Activated T-cell treated with anti-CD3 and anti-CD28 coated beads for 1 hour (primary cell): ENCODE measurements around the gene ZNF652.
A peak's percentile ranks its signal among the peaks of the same experiment; 100 is the strongest.
"Not testable (repeated sequence)": the region's sequence is repeated elsewhere in the genome, so short reads cannot be mapped to it uniquely, and the experiment has no call there.

Experiments
- DNase-seq: peaks from one replicate; pipeline ENCODE4 v3.0.0-alpha.2; 2020; ENCODE audit warnings: low read depth

ZNF652 gene

DNA sequence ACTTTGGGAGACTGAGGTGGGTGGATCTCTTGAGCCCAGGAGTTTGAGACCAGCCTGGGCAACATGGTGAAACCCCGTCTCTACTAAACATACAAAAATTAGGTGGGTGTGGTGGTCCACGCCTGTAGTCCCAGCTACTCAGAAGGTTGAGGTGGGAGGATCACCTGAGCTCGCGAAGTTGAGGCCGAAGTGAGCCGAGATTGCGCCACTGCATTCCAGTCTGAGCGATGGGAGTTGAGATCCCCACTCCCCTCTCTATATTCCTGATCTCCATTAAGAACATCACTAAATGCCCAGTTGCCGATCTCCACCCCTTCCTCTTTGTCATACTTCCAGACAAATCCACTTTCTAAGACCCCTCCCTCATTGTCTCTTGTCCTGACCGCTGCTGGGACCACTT is 24.3 kb upstream of the ZNF652 start:
- DNase-seq: no peak

DNA sequence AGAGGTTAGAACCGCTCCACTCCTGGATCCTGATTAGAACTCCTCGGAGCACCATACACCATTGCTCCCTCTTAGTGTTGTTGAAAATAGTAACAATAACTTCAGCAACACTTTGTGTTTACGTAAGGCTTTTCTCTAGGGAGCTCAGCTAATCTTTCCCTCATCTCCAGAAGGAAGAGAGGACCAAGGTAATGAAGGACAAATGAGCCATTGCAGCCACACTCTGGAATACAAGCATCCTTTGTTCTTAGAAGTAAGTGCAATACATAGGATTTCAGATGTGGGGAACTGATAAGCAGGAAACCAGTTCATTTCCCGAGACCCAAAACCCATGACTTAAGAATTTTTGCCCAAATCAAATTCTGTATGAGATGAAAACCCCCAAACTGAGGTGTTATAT is 22.9 kb upstream of the ZNF652 start:
- DNase-seq: no peak

DNA sequence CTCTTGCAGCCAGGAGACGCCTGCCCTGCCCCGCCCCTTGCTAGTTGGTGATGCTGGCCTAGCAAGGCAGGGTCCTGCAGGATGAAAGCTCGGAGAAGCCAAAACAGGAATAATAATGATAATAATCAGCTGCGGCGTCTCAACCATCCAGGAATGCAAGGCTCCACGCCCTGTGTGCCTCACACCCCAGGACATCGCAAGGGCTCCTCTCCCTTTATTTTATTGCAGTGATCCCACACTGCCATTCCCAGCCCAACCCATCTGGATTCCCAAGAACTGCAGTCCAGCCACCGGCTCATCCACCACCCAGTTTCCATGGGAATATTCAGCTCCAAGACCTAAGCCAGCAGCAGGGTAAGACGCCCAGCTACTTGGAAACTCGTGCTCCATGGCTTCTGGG is 21.0 kb upstream of the ZNF652 start:
- DNase-seq: no peak

DNA sequence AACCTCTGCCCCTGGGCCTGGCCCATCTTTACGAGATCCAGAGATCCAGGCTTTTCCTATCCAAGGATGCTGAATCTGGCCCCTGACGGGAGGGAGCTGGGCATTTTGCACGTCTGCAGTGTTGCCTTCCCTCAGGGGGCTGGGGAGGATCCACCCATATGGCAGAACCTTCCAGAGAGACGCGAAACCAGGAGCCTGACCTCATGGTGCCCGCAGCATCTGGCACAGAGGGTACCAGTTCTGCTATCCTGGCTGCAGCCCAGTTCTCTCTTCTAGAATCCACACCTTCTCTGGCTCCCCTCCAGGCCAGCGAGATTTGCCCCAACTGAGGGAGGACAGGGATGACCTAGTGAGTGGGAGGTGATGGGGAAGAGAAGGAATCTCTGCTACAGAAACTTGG is 20.5 kb upstream of the ZNF652 start:
- no peak for DNase-seq

DNA sequence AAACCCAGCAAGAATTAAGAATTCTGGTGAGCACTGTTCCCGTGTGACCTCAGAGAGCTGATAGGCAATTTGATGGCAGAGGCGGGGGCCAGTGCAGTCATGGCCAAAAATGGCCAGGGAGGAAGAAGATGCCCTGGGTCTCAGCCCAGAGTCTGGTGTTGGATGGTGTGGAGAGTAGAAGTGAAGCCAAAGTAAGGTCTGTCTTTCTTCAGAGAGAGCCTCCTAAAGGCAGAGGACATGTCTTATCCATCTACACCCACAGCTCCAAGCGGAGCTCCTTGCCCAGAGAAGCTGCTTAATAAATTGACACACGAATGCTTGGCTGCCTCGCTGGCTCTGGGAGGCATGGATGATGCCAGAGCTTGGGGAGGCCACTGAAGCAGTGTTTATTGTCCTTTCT is 19.7 kb upstream of the ZNF652 start:
- DNase-seq: no peak

DNA sequence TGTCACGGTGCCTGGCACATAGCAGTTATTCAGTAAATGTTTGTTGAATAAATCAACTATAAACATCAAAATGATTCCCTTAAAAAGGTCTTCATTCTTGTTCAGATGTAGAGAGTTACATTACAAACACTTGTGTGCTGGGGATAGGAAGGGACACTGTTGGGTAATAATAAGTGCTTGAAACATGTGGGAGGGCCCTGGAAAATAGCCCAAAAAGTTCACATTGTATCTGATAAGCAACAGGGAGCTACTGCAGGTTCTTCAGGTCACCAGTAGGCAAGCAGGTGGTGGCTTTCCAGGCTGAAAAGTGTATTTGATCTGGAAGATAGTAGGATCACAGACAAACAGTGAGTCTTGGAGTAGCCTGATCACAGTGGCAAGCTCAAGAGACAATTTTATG is 19.0 kb upstream of the ZNF652 start:
- DNase-seq: no peak

DNA sequence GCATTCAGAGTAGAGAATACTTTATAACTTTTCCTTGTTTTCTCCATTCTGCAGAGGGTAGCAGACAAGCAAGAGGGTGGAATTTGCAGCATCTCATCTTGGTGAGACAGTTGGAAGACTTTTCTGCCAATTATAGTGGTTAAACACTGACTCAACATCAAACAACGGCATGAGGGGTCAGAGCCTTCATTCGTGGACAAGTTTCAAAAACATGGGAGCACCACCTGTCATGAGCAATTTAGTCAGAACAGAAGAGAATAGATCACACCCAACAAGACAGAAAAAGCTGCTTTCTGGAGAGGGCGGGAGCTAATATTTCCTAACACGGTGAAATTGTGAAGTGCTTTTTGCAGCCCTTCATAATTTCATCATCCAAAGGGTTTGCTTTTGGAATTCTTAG is 17.9 kb upstream of the ZNF652 start:
- DNase-seq: no peak

DNA sequence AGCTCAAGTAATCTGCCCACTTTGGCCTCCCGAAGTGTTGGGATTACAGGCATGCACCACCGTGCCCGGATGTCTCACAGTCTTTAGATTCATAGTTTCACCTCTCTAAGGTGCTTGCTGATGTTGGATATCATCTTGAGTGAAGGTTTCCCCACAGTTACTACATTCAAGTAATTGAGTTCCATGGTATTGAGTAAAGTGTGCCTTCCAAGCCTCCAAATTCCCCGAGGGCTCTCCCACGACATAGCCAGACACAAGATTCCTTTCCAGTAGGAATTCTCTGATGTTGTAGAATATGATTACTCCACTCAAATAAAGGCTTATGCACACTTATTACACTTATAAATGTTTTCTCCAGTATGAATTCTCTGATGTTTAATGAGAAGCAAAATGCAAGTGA is 16.3 kb upstream of the ZNF652 start:
- no peak for DNase-seq

DNA sequence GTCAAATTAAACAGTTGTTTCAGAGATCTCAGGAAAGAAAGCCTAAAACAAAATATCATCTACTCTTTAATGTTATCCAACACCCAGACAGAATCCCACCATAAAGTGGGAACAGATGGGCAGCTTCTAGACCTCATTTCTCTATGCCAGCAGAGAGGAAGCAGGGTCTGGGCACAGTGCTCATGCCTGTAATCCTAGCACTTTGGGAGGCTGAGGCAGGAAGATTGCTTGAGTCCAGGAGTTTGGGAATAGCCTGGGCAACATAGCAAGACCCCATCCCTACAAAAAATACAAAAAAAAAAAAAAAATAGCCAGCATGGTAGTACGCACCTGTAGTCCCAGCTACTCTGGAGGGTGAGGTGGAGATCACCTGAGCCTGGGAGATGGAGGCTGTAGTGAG is 13.5 kb upstream of the ZNF652 start:
- no peak for DNase-seq

DNA sequence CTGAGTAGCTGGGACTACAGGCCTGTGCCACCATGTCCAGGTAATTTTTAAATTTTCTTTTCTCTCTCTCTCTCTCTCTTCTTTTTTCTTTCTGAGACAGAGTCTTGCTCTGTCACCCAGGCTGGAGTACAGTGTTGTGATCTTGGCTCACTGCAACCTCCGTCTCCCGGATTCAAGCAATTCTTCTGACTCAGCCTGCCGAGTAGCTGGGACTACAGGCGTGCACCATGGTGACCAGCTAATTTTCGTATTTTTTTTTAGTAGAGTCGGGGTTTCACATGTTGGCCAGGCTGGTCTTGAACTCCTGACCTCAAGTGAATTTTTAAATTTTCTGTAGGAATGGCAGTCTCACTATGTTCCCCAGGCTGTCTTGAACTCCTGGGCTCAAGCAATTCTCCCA is 11.1 kb upstream of the ZNF652 start:
- no peak for DNase-seq

DNA sequence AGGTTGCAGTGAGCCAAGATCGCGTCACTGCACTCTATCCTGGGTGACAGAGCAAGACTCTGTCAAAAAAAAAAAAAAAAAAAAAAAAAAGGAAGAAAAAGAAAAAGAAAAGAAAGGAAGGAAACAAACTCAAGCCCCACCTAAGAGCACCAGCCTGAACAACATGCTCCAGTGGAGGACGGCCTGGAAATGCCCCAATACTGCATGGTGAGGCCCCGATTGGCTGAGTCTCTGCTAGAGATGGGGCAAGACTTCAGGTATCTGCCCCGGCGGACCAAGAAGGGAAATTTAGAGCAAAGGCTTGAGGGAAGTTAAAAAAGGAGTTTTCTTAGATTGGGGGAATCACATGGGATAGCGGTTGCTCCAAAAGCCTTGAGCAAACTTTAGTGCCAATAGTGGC is 10.4 kb upstream of the ZNF652 start:
- DNase-seq: no peak

DNA sequence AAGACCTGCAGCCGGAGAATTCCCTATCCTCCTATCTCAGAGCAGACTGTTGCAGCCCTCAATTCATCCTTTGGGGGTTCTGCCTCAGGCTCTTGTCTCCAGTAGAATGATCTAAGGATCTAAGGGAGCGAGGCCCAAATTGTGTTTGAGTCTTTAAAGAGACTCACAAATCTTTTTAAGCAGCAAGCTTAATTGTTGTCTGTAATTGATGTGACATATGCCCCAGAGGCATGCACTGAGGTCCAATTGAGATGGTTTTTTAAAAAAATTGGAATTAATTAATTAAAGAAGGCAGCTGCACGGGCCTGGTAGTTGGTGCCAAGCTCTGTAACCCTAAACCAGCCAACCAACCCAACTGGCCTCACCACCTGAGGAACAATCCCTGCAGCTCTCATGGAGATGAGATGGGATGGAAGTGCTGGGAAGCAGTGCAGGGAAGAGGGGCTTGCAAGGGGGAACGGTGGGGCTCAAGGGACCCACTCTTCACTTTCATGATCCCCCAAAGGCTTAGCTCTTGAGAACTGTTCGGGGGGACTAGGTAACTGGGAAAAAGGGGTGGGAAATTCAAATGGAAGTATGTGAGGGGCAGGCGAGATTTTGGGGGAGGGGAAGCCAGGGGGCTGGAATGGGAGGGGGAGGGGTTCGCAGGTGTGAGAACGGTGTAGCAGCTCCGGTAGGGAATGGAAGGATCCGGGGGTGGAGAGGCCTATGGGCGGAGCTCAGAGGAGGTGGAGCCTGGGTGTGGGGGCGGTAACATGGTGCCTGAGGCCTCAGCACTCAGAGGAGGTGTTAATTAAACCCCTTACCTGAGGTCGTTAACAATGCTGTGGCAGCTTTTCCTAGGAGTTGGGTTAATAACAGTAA is 9.2 kb upstream of the ZNF652 start:
- DNase-seq: no peak

DNA sequence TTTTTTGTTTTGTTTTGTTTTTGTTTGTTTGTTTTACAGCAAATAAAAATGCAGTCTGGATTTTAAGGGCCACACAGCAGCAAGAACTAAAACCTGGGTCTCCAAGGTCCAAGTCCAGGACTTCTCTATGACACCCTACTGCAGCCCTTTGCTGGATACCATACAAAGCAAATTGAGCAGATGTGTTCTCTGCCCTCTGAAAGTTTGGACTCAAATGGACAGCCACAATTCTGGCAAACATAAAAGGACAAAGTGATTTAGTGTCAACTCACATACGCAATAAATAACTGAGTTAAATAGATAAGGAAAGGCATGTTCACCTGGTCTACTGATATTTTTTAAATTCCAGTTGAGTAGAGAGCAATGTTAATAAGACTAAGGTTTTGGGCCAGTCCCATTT is 7.7 kb upstream of the ZNF652 start:
- DNase-seq: no peak

DNA sequence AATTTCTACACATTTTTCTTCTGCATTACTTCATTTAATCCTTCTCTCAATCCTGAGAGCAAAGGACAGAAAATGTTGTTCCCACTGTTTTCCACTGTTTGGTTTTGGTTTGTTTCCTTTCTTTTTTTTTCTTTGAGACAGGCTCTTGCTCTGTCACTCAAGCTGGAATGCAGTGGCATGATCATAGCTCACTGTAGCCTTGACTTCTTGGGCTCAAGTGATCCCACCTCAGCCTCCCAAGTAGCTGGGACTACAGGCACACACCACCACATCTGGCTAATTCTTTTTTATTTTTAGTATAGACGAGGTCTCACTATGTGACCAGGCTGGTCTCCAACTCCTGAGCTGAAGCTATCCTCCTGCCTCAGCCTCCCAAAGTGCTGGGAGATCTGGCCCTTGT is 7.0 kb upstream of the ZNF652 start:
- no peak for DNase-seq

DNA sequence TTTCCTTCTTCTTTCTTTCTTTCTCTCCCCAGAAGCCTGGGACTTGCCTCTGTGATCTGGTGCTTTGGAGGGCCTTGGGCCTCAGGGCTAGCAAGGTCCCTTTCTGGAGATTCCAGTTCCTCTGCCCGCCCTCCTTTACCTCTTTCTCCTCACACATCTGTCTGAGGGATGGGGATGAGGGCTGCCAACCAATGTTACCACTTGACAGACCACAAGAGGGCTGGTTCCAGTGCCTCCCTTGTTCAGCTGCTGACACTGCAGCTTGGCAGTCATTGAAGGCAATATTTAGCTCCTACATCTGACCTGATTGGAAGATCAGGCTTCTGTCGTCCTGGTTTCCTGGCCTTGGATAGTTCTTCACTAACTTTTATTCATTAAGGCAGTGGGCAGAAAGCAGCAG is 3.6 kb upstream of the ZNF652 start:
- no peak for DNase-seq

DNA sequence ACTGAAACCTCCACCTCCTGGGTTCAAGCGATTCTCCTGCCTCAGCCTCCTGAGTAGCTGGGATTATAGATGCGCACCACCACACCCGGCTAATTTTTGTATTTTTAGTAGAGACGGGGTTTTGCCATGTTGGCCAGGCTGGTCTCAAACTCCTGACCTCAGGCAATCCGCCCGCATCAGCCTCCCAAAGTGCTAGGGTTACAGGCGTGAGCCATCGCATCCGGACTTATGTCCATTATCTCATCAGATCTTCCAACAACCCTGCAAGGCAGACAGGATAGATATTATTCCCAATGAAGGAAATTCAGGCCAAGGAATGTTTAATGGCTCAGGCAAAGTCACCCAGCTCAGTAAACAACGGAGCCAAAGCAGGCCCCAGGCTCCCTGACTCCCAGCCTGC is 3.1 kb upstream of the ZNF652 start:
- DNase-seq: not testable (repeated sequence)

DNA sequence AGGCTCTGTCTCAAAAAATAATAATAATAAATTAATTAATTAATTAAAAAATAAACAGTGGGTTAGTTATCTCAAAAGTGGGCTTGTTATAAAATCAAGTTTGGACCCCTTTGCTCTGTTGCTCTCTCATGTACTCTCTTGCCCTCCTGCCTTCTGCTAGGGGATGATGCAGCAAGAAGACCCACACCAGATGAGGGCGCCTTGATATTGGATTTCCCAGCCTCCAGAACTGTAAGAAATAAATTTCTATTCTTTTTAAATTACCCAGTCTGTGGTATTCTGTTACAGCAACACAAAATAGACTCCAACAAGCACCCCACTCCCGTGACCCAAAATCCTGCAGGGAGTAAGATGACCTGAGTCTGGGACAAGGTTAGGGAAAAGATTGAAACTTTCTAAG is 2.1 kb upstream of the ZNF652 start:
- DNase-seq: no peak

DNA sequence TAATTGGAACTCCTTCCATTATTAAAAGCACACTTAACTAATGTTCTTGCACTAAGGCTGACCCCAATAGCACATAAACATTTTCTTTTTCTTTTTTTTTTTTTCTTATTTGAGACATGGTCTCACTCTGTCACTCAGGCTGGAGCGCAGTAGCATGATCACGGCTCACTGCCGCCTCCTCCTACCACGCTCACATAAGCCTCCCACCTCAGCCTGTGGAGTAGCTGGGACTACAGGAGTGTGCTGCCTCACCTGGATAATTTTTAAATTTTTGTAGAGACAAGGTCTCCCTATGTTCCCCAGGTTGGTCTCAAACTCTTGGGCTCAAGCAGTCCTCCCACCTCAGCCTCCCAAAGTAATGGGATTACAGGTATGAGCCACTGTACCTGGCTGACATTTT is 1.2 kb upstream of the ZNF652 start:
- DNase-seq: no peak

DNA sequence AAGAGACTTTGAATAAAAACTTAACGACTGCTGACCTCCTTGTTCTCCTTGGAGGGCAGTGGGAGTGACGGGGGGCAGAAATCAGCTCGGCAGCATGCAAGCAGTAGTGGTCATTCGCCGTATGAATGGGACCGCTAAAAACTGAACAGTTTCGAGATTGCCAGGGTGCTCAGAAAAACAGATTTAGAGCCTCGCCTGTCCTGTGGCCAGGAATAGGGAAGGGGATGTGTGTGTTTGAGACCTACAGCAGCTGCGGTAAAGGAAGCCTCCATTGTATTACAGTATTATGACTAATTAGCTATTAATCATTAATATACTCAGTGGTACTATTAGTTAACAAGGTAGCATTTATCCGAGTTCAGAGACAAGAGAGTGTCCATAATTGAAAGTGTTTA is 670 bp upstream of the ZNF652 start:
- DNase-seq: no peak

DNA sequence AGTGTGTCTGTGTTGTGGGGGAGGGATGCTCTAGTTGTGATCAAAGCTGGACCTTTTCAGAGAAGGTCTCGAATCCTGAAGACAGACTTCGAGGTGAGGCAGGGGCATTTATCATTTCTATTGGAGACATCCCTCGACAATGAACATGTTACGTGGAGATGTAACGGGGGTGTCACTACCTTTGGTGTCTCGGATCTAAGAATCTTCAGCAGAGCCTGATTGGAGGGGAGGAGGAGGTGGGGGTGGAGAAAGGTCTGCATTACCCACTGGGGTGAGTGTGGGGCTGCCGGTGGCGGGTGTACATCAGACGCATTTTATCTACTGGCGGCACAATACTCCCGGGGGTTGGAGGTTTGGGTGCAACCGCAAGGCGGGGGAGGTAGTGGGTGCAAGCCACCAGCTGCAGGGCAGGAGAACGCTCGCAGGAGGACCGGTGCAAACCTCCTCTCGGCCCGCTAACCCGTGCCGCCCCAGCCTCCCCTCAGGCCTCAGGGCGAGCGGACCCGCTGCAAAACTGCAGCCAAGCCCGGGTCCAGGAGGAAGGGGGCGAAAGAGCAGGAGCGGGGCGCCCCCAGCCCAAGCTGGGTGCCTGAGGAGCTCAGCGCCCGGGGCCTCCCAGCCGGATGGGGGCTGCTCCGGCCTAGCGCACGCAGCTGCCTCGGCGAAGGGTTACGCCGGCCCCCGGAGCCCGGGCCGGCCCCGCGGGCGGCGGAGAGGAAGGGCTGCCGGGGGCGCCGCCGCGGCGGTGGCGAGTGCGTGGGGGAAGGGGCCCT is 735 bp downstream of the ZNF652 start:
- DNase-seq: peak; percentile 67

DNA sequence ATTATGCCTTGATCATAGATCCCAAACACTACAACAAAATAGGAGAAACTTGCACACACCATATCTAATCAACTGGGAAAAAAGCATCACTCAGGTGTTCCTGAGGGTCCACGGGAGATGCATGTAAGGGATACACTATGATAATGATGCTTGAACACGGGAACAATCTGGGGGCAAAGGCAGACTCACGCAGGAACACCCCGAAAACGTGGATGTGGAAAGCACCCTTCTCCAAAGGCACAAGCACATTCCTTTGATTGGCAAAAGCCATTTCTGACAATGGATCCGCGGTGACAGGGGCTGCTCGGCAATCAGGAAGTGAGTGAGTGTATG is 1.3 kb downstream of the ZNF652 start:
- DNase-seq: peak; percentile 28

DNA sequence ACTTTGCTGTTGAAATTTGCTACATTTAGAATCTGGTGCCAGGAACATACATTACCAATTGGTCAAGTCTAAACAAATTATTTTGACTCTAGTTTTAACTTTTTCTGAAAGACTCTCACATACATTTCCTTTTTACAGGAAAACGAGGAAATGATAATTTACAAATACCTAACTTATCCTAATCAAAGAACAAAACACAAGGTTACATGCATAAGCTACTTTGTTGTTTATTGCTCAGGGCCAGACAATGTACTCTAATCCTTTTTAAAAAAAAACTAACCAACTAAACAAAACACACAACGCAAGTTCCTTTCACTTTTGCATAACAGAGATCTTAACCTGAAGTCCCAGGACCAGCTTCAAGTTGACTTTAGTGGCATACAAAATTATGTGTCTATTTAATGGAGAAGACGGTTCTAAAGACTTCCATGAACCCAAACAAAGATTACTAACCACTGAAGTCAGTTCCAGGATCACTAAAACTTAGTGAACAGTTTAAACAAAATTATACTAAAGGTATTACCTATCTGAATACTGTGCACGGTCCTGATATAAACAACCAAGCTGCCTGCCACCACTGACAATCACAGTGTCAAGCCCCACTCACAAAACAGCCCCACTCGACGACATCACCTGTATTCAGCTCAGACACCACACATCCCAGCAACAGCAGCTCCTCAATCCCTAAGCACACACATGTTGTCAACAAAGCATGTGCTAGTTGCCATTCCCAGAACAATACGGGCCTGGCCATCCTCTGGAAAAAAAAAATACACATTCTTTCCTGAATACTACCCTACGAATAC is 1.9 kb downstream of the ZNF652 start:
- DNase-seq: no peak

DNA sequence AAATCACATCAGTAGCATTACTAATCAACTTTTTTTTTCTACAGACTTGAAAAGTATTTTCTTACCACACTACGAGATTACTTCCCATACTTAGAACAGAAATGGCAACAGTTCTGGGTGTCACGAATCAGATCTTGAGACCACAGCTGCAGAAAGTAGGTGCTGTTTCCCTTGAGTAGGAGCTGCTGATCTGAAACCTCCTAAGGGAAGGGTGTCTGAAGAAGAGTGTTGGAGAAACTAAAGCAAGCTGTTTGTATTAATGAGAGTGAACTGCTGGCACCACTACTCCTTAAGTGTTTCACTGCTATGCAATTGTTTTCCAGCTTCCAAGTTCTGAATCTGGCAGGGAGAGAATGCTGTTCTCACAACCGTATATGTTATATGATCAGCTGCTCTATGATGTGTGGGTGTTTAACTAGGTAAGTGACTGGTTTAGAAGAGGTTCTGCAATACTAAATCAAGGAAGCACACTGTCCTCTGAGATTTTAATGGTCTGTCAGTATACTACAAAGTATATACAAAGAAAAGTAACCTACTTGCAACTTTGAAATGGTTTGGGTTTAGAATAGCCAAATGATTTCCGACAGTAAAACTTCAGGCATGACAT is 3.3 kb downstream of the ZNF652 start:
- DNase-seq: no peak
